Thoracic aorta (tissue), 2 donors: Measurements from ENCODE around the gene RNASEL. TPM values are rescaled to one million over a fixed set of nuclear protein-coding genes. Genes with fewer than 3 reads are reported as not detected.

Experiments
- ATAC-seq: fragments of 150-250 bp; one replicate; pipeline ENCODE4 v1.8.0; 2017; ENCODE audit warnings: low read depth; ENCODE audit not compliant: insufficient number of reproducible peaks, low FRiP score
- DNase-seq: peaks from one replicate; pipeline ENCODE4 v3.0.0-alpha.2; 2020; ENCODE audit warnings: low spot score
- H3K27ac ChIP-seq, 2 donors: fragments of 200-600 bp; sonication (generic); 1 replicate in 1 of 2; 2 replicates in 1 of 2; pipeline ENCODE4 v1.5.1; 2016; ENCODE audit warnings: mild to moderate bottlenecking in 2 of 2, moderate library complexity in 2 of 2
- H3K27me3 ChIP-seq: fragments of 200-600 bp; sonication (generic); replicated peaks from 2 replicates; pipeline ENCODE4 v1.6.0; 2016; ENCODE audit warnings: mild to moderate bottlenecking; ENCODE audit not compliant: insufficient read depth
- H3K36me3 ChIP-seq: fragments of 200-600 bp; sonication (generic); one replicate; pipeline ENCODE4 v1.5.1; 2016
- H3K4me1 ChIP-seq, 2 donors: fragments of 200-600 bp; sonication (generic); 1 replicate in 1 of 2; 2 replicates in 1 of 2; pipeline versions ENCODE4 v1.5.1 to v1.6.0; 2016; ENCODE audit warnings: low read depth in 2 of 2, mild to moderate bottlenecking in 1 of 2; ENCODE audit not compliant: control insufficient read depth in 1 of 2
- H3K4me3 ChIP-seq: fragments of 200-600 bp; sonication (generic); 2 replicates; pipeline ENCODE4 v1.5.1; 2016; ENCODE audit warnings: mild to moderate bottlenecking
- H3K9me3 ChIP-seq: fragments of 200-600 bp; sonication (generic); 2 replicates; pipeline ENCODE4 v1.5.1; 2016
- CTCF ChIP-seq: fragments of 200-600 bp; sonication (generic); IDR thresholded peaks from one replicate; pipeline ENCODE4 v1.5.1; 2019; ENCODE audit warnings: antibody characterized with exemption
- total RNA-seq, 2 donors: library from RNA; depleted of rRNA; stranded (reverse); fragments of >200 nt; gene quantifications; one replicate each; pipeline versions ENCODE4 v1.1.0 to v1.2.3, GENCODE V29; 2016

The RNASEL gene
- total RNA-seq, 2 donors from 2014 or later = 5.9 to 11.2 TPM

- peak; percentile 63 for ATAC-seq
- TF ChIP-seq CTCF = no peak
- H3K9me3 ChIP-seq = no peaks in the 10 kb centered on the region
Measured at GRCh38 chr1:182617734-182618351, 28.8 kb upstream of the RNASEL start.

GRCh38 chr1:182617014-182617429, 28.0 kb upstream of the RNASEL start:
- Histone ChIP-seq H3K4me1 (peaks cover 23 to 40% of the 10 kb centered on the region in 2 donors), H3K4me3 (no peak overlapping the region), H3K9me3 (no peaks in the 10 kb centered on the region), H3K36me3 (no peaks in the 10 kb centered on the region), H3K27me3 (no peaks in the 10 kb centered on the region), H3K27ac (peak overlapping the region in 1 of 2 donors; percentile 97)
- TF ChIP-seq CTCF = no peak
- ATAC-seq (no peak), DNase-seq (no peak)

More at GRCh38 chr1:182617734-182618351, 28.8 kb upstream of the RNASEL start:
- Histone ChIP-seq H3K4me1 (peaks cover 23 to 40% of the 10 kb centered on the region in 2 donors), H3K36me3 (no peaks in the 10 kb centered on the region), H3K27ac (peak overlapping the region; percentile 61 to 97), H3K27me3 (no peaks in the 10 kb centered on the region), H3K4me3 (no peak overlapping the region)
- no peak for DNase-seq

- H3K27me3 ChIP-seq = no peaks in the 10 kb centered on the region
- H3K4me3 ChIP-seq = peak overlapping the region; percentile 71
- no peaks in the 10 kb centered on the region for H3K36me3 ChIP-seq
- DNase-seq = peak; percentile 61
- no peak for TF ChIP-seq CTCF
- ATAC-seq = no peak
- peaks cover 23 to 40% of the 10 kb centered on the region in 2 donors for H3K4me1 ChIP-seq
- peak overlapping the region in 1 of 2 donors; percentile 97 for H3K27ac ChIP-seq
- no peaks in the 10 kb centered on the region for H3K9me3 ChIP-seq
Measured at GRCh38 chr1:182616130-182617013, 27.3 kb upstream of the RNASEL start.

GRCh38 chr1:182615468-182616129, 26.5 kb upstream of the RNASEL start:
- Histone ChIP-seq H3K27me3 (no peaks in the 10 kb centered on the region), H3K4me3 (peak overlapping the region; percentile 71), H3K27ac (peak overlapping the region; percentile 92 to 97), H3K9me3 (no peaks in the 10 kb centered on the region), H3K36me3 (no peaks in the 10 kb centered on the region), H3K4me1 (peaks cover 23 to 40% of the 10 kb centered on the region in 2 donors)
- ATAC-seq = peak; percentile 31
- TF ChIP-seq CTCF = no peak
- peak; percentile 43 for DNase-seq
